HG02610 (cell line): ENCODE results near the gene LMBR1.

Experiments
- ATAC-seq: cut with Tn5 transposase; IDR thresholded peaks from one replicate; pipeline ENCODE4 v1.9.1; 2021; ENCODE audit warnings: mild to moderate bottlenecking, moderate library complexity; ENCODE audit not compliant: unreplicated experiment

Gene LMBR1

GRCh38 chr7:156635529-156636385 is 257.2 kb downstream of the LMBR1 start:
- no peak for ATAC-seq

- no peak for ATAC-seq
Observed at GRCh38 chr7:156634117-156634516, 258.9 kb downstream of the LMBR1 start.

GRCh38 chr7:156629873-156630272 is 263.1 kb downstream of the LMBR1 start:
- no peak for ATAC-seq

GRCh38 chr7:156628562-156628961 is 264.4 kb downstream of the LMBR1 start:
- no peak for ATAC-seq
